K562 (cell line): ENCODE data around the gene DHRS13. TPM values are rescaled to one million over a fixed set of nuclear protein-coding genes. Genes with fewer than 3 reads are reported as not detected.
A peak's percentile ranks its signal among the peaks of the same experiment; 100 is the strongest.

Experiments
- CHD1 ChIP-seq: fragments of 200-600 bp; sonication (generic); IDR thresholded peaks from one replicate; pipeline ENCODE4 v1.6.1; 2012; ENCODE audit warnings: mild to moderate bottlenecking, moderate library complexity, low read length, inconsistent platforms
- HDAC1 ChIP-seq, 2 experiments: fragments of 450-650 bp; IDR thresholded peaks; 2 replicates each; pipeline ENCODE4 v1.6.1; 2016 to 2017; ENCODE audit warnings: inconsistent platforms in 1 of 2, mild to moderate bottlenecking in 1 of 2, moderate library complexity in 1 of 2
- HMGN3 ChIP-seq: IDR thresholded peaks from 2 replicates; pipeline ENCODE4 v1.6.1; 2011; ENCODE audit warnings: borderline replicate concordance, low read depth, mild to moderate bottlenecking, mixed read lengths, low read length; ENCODE audit not compliant: insufficient read length; ENCODE audit errors: extremely low read depth
- KAT7 ChIP-seq: sonication (generic); formaldehyde crosslinking; IDR thresholded peaks from 2 replicates; pipeline ENCODE4 v1.8.0; 2022; ENCODE audit warnings: missing genetic modification reagents, mild to moderate bottlenecking, borderline replicate concordance
- KDM1A ChIP-seq, 2 experiments: fragments of 450-650 bp; IDR thresholded peaks; 2 replicates each; pipeline ENCODE4 v1.6.1; 2016; ENCODE audit warnings: mild to moderate bottlenecking in 2 of 2
- KDM4B ChIP-seq, 2 experiments: fragments of 450-650 bp in 1 of 2; sonication (generic) in 1 of 2; IDR thresholded peaks; 2 replicates each; pipeline ENCODE4 v1.6.1; 2016 to 2017; ENCODE audit warnings: borderline replicate concordance in 2 of 2, antibody characterized with exemption in 1 of 2, low read depth in 1 of 2, mild to moderate bottlenecking in 1 of 2
- LCOR ChIP-seq: sonication (generic); formaldehyde crosslinking; IDR thresholded peaks from 2 replicates; pipeline ENCODE4 v1.8.0; 2022; ENCODE audit warnings: mild to moderate bottlenecking, missing genetic modification reagents
- RBBP5 ChIP-seq: fragments of 200-600 bp; sonication (generic); IDR thresholded peaks from 2 replicates; pipeline ENCODE4 v1.6.1; 2012; ENCODE audit warnings: borderline replicate concordance, mild to moderate bottlenecking, low read length, control low read depth, inconsistent platforms; ENCODE audit not compliant: insufficient read depth, poor library complexity, severe bottlenecking
- RBFOX2 ChIP-seq: fragments of 200-400 bp; formaldehyde crosslinking; IDR thresholded peaks from 2 replicates; pipeline ENCODE4 v1.6.1; 2017; ENCODE audit warnings: low read depth, mild to moderate bottlenecking, low read length, moderate library complexity
- TOE1 ChIP-seq, 2 experiments: fragments of 450-650 bp in 1 of 2; sonication (generic) in 1 of 2; formaldehyde crosslinking in 1 of 2; IDR thresholded peaks; 2 replicates each; pipeline versions ENCODE4 v1.7.1 to v1.8.0; 2016 to 2022; ENCODE audit warnings: borderline replicate concordance in 2 of 2, mild to moderate bottlenecking in 2 of 2, antibody characterized with exemption in 1 of 2, inconsistent platforms in 1 of 2, low read depth in 1 of 2, missing genetic modification reagents in 1 of 2, moderate library complexity in 1 of 2
- ZNF253 ChIP-seq: fragments of 250-450 bp; sonication (Bioruptor Pico); conservative IDR thresholded peaks from 2 replicates; pipeline ENCODE4 v1.6.1; 2021; ENCODE audit warnings: mild to moderate bottlenecking
- polyA plus RNA-seq, 8 experiments: library from polyadenylated mRNA; depleted of rRNA in 4 of 8; stranded (reverse) in 5 of 8; unstranded in 3 of 8; fragments of >200 nt; fragmentation: Nextera tagmentation in 2 of 8; fragmentation: Illumina TruSeq in 1 of 8; extraction: Ambion mirVana in 2 of 8; extraction: Trizol in 1 of 8; gene quantifications; 2 replicates each; pipeline versions ENCODE4 v1.2.1 to v1.2.3, GENCODE V29; 2011 to 2014; ENCODE audit warnings: inconsistent platforms in 1 of 8, missing spikeins in 1 of 8
- total RNA-seq, 7 experiments: library from RNA; depleted of rRNA in 6 of 7; stranded (reverse); fragments of >200 nt in 6 of 7; fragmentation: Illumina TruSeq in 2 of 7; extraction: Trizol in 2 of 7; gene quantifications; 2 replicates each; pipeline versions ENCODE4 v1.2.1 to v1.2.3, GENCODE V29; 2011 to 2021; ENCODE audit warnings: low replicate concordance in 1 of 7
- TF ChIP-seq, protein P1 (sequence below): fragments of 450-650 bp; IDR thresholded peaks from 2 replicates; pipeline ENCODE4 v1.6.1; 2016; ENCODE audit warnings: borderline replicate concordance
- TF ChIP-seq, protein P2 (sequence below), 2 experiments: fragments of 200-800 bp in 1 of 2; sonication (Bioruptor generic) in 1 of 2; sonication (generic) in 1 of 2; formaldehyde crosslinking in 1 of 2; IDR thresholded peaks in 1 of 2; conservative IDR thresholded peaks in 1 of 2; 2 replicates each; pipeline versions ENCODE4 v1.5.0 to v1.6.1; 2016 to 2020; ENCODE audit warnings: missing compliant biosample characterization in 1 of 2, missing genetic modification characterization in 1 of 2, missing genetic modification reagents in 1 of 2
- TF ChIP-seq, protein P3 (sequence below): sonication (generic); formaldehyde crosslinking; IDR thresholded peaks from 2 replicates; pipeline ENCODE4 v1.8.1; 2022; ENCODE audit warnings: missing genetic modification reagents
- TF ChIP-seq, protein P4 (sequence below): fragments of 250-450 bp; sonication (Bioruptor Pico); IDR thresholded peaks from 2 replicates; pipeline ENCODE4 v1.5.1; 2021; ENCODE audit warnings: mild to moderate bottlenecking
- TF ChIP-seq, protein P5 (sequence below), 2 experiments: fragments of 450-650 bp; conservative IDR thresholded peaks; 2 replicates each; pipeline ENCODE4 v1.6.1; 2017; ENCODE audit warnings: mild to moderate bottlenecking in 2 of 2, moderate library complexity in 2 of 2

DHRS13 gene
- total and polyA plus RNA-seq, 9 of the 15 experiments (the other 6 are each of a cell fraction or from before 2014, with no cell fraction given): 0.32 to 52.3 (median 34.3) TPM; not detected in 1

DNA sequence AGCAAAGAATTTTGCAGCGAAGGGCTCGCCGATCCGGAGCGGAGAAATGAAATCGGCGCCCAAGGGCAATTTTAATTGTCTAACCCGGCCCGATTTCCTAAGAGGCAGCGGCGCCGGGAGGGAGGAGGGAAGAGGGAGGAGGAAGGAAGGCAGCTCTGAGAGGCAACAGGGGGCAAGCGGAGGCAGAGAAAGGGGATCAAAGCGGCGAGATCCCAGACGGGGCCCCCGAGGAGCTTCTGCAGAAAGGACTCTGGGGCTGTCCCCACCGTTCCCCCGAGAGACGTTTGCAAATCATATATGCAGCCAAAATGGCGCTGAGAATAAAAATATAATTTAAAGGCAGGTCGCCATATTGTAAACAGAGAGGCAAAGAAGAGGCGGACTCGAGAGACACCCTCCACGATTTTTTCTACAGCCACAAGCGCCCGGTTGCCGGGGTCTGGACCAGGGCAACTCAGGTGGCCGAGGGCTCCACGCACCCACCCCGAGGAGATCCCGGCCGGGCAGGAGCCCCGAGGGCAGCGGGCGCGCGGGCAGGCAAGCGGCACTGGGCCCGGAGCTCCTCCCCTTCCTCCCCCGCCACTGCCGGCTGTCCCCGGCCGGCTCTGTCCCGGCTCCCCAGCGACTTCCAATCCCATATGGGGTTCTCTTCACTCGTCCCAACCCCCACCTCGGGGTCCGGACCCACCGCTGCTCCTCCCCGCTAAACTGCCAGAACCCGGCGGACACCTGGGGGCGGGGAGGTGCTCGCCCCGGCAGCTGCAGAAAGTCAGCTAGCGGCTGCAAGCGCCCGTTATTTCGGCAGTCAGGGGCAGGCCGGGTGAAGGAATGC is 46.5 kb upstream of the DHRS13 start (continued):
- TF ChIP-seq, protein P1, sequence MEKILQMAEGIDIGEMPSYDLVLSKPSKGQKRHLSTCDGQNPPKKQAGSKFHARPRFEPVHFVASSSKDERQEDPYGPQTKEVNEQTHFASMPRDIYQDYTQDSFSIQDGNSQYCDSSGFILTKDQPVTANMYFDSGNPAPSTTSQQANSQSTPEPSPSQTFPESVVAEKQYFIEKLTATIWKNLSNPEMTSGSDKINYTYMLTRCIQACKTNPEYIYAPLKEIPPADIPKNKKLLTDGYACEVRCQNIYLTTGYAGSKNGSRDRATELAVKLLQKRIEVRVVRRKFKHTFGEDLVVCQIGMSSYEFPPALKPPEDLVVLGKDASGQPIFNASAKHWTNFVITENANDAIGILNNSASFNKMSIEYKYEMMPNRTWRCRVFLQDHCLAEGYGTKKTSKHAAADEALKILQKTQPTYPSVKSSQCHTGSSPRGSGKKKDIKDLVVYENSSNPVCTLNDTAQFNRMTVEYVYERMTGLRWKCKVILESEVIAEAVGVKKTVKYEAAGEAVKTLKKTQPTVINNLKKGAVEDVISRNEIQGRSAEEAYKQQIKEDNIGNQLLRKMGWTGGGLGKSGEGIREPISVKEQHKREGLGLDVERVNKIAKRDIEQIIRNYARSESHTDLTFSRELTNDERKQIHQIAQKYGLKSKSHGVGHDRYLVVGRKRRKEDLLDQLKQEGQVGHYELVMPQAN: 0 out of 2 replicates have a peak, but pooled peaks have one; percentile 12
- TF ChIP-seq TOE1 (IDR thresholded peaks at IDR 0.05; ENCODE audit: borderline replicate concordance) (no peak), TOE1 (CRISPR knock-in tag; IDR thresholded peaks at IDR 0.05; ENCODE audit: borderline replicate concordance, low read depth) (0 out of 2 replicates have a peak, but pooled peaks have one; percentile 50), RBBP5 (peak; percentile 43), CHD1 (peak; percentile 32), LCOR (CRISPR knock-in tag) (no peak), RBFOX2 (peak; percentile 63), HMGN3 (peak; percentile 57), KDM1A (IDR thresholded peaks at IDR 0.05) (peak; percentile 93 to 97), KDM4B (IDR thresholded peaks at IDR 0.05; ENCODE audit: borderline replicate concordance in 2 of 2, low read depth in 1 of 2) (peak in 1 of 2 experiments; percentile 2; a peak in 1 of 4 replicates), ZNF253 (no peak), HDAC1 (IDR thresholded peaks at IDR 0.05) (peak in 1 of 2 experiments; percentile 64; a peak in 1 of 4 replicates), KAT7 (CRISPR knock-in tag) (peak; percentile 51; the same call in 1 of the 2 replicates)
- TF ChIP-seq, protein P2, sequence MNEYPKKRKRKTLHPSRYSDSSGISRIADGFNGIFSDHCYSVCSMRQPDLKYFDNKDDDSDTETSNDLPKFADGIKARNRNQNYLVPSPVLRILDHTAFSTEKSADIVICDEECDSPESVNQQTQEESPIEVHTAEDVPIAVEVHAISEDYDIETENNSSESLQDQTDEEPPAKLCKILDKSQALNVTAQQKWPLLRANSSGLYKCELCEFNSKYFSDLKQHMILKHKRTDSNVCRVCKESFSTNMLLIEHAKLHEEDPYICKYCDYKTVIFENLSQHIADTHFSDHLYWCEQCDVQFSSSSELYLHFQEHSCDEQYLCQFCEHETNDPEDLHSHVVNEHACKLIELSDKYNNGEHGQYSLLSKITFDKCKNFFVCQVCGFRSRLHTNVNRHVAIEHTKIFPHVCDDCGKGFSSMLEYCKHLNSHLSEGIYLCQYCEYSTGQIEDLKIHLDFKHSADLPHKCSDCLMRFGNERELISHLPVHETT (CRISPR knock-in tag; conservative IDR thresholded peaks at IDR 0.05 in 1 of 2, IDR thresholded peaks at IDR 0.05 in 1 of 2): peak in 1 of 2 experiments; percentile 25; a peak in 1 of 4 replicates
- TF ChIP-seq, protein P3, sequence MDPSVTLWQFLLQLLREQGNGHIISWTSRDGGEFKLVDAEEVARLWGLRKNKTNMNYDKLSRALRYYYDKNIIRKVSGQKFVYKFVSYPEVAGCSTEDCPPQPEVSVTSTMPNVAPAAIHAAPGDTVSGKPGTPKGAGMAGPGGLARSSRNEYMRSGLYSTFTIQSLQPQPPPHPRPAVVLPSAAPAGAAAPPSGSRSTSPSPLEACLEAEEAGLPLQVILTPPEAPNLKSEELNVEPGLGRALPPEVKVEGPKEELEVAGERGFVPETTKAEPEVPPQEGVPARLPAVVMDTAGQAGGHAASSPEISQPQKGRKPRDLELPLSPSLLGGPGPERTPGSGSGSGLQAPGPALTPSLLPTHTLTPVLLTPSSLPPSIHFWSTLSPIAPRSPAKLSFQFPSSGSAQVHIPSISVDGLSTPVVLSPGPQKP (CRISPR knock-in tag): no peak
- TF ChIP-seq, protein P4, sequence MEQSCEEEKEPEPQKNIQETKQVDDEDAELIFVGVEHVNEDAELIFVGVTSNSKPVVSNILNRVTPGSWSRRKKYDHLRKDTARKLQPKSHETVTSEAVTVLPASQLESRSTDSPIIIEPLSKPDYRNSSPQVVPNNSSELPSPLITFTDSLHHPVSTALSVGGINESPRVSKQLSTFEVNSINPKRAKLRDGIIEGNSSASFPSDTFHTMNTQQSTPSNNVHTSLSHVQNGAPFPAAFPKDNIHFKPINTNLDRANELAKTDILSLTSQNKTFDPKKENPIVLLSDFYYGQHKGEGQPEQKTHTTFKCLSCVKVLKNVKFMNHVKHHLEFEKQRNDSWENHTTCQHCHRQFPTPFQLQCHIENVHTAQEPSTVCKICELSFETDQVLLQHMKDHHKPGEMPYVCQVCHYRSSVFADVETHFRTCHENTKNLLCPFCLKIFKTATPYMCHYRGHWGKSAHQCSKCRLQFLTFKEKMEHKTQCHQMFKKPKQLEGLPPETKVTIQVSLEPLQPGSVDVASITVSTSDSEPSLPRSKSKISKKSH: no peak
- TF ChIP-seq, protein P5, sequence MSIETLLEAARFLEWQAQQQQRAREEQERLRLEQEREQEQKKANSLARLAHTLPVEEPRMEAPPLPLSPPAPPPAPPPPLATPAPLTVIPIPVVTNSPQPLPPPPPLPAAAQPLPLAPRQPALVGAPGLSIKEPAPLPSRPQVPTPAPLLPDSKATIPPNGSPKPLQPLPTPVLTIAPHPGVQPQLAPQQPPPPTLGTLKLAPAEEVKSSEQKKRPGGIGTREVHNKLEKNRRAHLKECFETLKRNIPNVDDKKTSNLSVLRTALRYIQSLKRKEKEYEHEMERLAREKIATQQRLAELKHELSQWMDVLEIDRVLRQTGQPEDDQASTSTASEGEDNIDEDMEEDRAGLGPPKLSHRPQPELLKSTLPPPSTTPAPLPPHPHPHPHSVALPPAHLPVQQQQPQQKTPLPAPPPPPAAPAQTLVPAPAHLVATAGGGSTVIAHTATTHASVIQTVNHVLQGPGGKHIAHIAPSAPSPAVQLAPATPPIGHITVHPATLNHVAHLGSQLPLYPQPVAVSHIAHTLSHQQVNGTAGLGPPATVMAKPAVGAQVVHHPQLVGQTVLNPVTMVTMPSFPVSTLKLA (conservative IDR thresholded peaks at IDR 0.05): peak; percentile 35 to 52
